ENCODE data around the gene BTG1. TPM values are rescaled to one million over a fixed set of nuclear protein-coding genes. Genes with fewer than 3 reads are reported as not detected.

Gene BTG1
- total RNA-seq, 1 donor from 2014 or later, result 159 TPM

DNA sequence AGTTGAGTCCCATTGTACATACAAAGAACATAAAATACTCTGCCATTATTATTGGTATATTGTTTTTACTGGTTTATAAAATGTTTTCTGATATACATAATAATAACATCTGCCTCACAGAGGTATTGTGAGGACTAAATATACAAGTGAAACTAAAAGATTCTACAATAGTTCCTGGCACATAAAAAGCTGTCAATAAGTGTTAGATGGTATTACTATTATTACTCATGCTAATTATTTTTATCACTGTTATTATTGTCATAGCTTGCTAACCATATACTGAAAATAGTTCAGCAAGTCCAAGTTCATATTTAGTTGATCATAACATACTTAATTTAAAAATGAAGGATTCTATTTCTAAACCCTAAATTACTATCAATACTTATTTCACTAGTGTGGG lies 34.4 kb downstream of the BTG1 start:
- H3K4me1 ChIP-seq, result peaks cover 14% of the 10 kb centered on the region
- no peak overlapping the region for H3K4me3 ChIP-seq
- no peaks in the 10 kb centered on the region for H3K27me3 ChIP-seq (ENCODE audit: low read depth)
- no peaks in the 10 kb centered on the region for H3K9me3 ChIP-seq
- DNase-seq (no peak), ATAC-seq (no peak)
- TF ChIP-seq, protein P1, sequence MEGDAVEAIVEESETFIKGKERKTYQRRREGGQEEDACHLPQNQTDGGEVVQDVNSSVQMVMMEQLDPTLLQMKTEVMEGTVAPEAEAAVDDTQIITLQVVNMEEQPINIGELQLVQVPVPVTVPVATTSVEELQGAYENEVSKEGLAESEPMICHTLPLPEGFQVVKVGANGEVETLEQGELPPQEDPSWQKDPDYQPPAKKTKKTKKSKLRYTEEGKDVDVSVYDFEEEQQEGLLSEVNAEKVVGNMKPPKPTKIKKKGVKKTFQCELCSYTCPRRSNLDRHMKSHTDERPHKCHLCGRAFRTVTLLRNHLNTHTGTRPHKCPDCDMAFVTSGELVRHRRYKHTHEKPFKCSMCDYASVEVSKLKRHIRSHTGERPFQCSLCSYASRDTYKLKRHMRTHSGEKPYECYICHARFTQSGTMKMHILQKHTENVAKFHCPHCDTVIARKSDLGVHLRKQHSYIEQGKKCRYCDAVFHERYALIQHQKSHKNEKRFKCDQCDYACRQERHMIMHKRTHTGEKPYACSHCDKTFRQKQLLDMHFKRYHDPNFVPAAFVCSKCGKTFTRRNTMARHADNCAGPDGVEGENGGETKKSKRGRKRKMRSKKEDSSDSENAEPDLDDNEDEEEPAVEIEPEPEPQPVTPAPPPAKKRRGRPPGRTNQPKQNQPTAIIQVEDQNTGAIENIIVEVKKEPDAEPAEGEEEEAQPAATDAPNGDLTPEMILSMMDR (IDR thresholded peaks at IDR 0.05), result no peak
- intact Hi-C loops (cut with DNase I), result no loop called here
- H3K36me3 ChIP-seq, result no peaks in the 10 kb centered on the region
- H3K27ac ChIP-seq, result no peak overlapping the region

DNA sequence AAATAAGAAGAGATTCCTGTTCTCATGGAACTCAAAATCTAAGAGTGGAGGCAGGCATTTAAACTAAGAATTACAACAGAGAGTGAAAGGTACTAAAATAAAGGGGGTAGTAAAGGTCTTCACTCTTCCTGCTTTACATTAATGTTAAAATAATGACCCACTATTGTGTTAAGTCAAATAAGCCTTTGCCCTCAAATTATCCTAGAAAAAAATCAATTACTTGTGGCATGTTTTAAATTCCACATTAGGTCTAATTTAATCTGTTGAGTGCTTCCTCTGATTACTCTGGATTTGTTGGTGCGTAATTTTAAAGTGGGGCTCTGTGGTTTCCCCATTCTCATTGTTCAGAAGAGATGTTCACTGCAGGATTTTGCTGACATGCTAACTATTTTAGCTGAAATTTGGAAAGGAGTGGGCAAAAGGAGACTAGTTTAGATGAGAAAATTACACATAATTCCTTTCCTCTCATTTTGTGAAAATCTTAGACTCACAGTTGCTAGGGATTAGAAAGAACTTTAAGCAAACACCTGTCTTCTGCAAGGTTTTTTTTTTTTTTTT lies 35.5 kb downstream of the BTG1 start:
- ATAC-seq, result no peak

DNA sequence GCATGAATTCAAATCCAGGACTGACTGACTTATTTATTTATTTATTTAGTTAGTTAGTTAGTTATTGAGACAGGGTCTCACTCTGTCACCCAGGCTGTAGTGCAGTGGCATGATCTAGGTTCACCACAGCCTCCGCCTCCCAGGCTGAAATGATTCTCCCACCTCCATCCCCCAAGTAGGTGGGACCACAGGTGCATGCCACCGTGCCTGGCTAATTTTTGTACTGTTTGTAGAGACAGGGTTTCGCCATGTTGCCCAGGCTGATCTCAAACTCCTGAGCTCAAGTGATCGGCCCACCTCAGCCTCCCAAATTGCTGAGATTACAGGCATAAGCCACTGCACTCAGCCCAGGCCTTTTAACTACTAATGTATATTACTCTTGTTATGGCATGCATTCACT lies 36.0 kb downstream of the BTG1 start:
- intact Hi-C loops (cut with DNase I), result no loop called here
- Histone ChIP-seq H3K27ac (no peak overlapping the region), H3K9me3 (no peaks in the 10 kb centered on the region), H3K27me3 (ENCODE audit: low read depth) (no peaks in the 10 kb centered on the region), H3K36me3 (no peaks in the 10 kb centered on the region), H3K4me3 (no peak overlapping the region), H3K4me1 (peaks cover 14% of the 10 kb centered on the region)
- DNase-seq (no peak), ATAC-seq (no peak)
- TF ChIP-seq, protein P1 (IDR thresholded peaks at IDR 0.05), result no peak

More for the DNA sequence above, 35.5 kb downstream of the BTG1 start:
- H3K36me3 ChIP-seq, result no peaks in the 10 kb centered on the region
- no peak overlapping the region for H3K27ac ChIP-seq
- no peaks in the 10 kb centered on the region for H3K9me3 ChIP-seq
- intact Hi-C loops (cut with DNase I), result no loop called here
- peaks cover 14% of the 10 kb centered on the region for H3K4me1 ChIP-seq
- H3K27me3 ChIP-seq (ENCODE audit: low read depth), result no peaks in the 10 kb centered on the region
- no peak for DNase-seq
- no peak overlapping the region for H3K4me3 ChIP-seq
- TF ChIP-seq, protein P1 (IDR thresholded peaks at IDR 0.05), result no peak

DNA sequence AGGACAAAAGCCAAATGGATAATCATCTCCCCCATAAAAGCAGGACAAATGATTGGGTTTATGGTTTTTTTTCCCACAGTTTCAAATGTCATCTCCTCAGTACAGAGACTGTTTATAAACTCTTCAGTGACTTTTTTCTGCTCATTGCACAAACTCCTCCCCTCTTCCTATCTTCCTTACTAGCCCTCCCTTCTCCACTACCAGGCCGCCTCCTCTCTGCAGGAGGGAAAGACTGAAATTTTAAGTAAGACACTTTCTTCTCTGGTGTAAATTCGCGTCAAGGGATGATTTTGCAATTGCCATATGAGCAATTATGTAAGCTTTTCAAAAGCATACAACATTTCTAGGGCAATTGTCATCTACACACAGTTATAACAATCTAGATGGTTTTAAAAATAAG lies 37.0 kb downstream of the BTG1 start:
- DNase-seq (peak; percentile 48), ATAC-seq (peak; percentile 62 to 74)
- intact Hi-C loops (cut with DNase I), result no loop called here
- peak overlapping the region; percentile 2 for H3K27ac ChIP-seq
- no peak overlapping the region for H3K4me3 ChIP-seq
- no peaks in the 10 kb centered on the region for H3K9me3 ChIP-seq
- no peaks in the 10 kb centered on the region for H3K27me3 ChIP-seq (ENCODE audit: low read depth)
- H3K4me1 ChIP-seq, result peaks cover 14% of the 10 kb centered on the region
- no peaks in the 10 kb centered on the region for H3K36me3 ChIP-seq
- TF ChIP-seq, protein P1 (IDR thresholded peaks at IDR 0.05), result no peak

DNA sequence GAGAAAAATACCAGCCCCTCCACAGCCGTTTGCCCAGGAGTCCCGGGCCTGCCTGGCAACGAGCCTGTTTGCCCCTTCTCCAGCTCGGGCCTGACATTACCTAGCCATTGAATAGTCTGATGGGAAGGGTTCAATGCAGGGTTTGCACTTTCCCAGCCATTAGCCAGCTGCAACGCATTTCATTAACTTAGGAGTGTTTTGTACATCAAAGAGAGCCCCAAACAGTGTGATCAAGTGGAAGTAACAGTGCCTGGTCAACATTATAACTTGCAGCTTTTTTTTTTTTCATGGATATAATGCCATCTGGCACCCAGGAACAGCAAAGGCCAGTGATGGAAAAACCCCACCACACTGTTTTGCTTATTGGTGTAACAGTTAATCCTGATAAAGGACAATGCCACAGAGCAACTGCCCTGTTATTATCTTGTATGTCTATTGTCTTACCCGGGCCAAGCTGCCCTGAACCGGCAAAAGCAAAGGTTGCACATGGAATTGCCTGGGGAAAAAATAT lies 38.0 kb downstream of the BTG1 start:
- ATAC-seq (no peak), DNase-seq (no peak)
- Histone ChIP-seq H3K27me3 (ENCODE audit: low read depth) (no peaks in the 10 kb centered on the region), H3K27ac (no peak overlapping the region), H3K9me3 (no peaks in the 10 kb centered on the region), H3K4me3 (no peak overlapping the region), H3K36me3 (no peaks in the 10 kb centered on the region), H3K4me1 (peaks cover 14% of the 10 kb centered on the region)
- intact Hi-C loops (cut with DNase I), result no loop called here
- TF ChIP-seq, protein P1 (IDR thresholded peaks at IDR 0.05), result no peak
